Left renal cortex interstitium (tissue), 4 donors: Measurements from ENCODE around the gene DAPK3. TPM values are rescaled to one million over a fixed set of nuclear protein-coding genes. Genes with fewer than 3 reads are reported as not detected.
"Not testable (repeated sequence)": the region's sequence is repeated elsewhere in the genome, so short reads cannot be mapped to it uniquely, and the experiment has no call there.

Experiments used
- DNase-seq, 4 donors: peaks; one replicate each; pipeline ENCODE4 v3.0.0-alpha.2; 2013; ENCODE audit warnings: low read depth in 4 of 4, low spot score in 2 of 4, missing footprints in 1 of 4
- polyA plus RNA-seq, 4 donors: library from polyadenylated mRNA; unstranded; fragments of 120-200 nt; gene quantifications; one replicate each; pipeline ENCODE4 v1.2.1, GENCODE V29; 2013; ENCODE audit not compliant: insufficient read length in 4 of 4

The DAPK3 gene
- polyA plus RNA-seq, 4 donors = 34.4 to 52.3 (median 47.1) TPM

DNA sequence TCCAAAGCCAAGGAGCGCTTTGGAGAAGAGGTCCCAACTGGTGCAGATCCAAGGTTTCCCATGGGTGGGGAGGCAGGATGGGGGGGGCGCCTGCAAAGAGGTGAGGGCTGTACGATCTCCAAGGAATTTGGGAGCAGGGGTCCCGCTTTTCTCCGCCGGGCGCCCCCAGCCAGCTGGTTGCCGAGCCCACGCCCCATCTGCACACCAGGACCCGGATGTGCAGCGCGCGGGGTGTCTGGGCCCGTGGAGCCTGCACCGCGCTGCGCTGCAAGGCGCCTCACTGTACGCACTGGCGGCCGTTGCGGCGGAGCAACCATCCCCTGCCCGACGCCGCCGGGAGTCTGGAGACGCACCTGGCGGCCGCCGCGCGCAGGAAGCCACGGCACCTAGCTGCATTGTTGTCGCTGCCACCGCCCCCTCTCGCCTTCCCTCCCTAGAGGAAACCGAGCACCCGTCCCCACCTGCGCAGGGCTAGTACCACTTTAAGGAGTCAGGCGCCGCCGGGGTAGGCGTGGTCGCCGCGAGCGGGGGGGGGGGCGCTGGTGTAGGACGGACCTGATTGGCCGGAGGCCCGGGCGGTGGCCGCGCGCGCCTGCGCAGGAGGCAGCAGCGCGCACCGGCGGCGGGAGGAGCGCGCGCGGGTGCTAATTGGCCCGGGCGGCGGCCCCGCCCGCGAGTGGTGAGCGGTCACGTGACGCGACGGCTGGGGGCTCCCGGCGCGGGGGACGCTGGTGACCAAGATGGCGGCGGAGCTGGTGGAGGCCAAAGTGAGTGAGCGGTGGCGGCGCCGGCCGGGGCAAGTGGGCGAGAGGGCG lies 36.3 kb upstream of the DAPK3 start, which contains the start of gene PIAS4:
TSS of gene PIAS4 (plus strand) at position 716 of the 815 bp plus-strand sequence. CDS start at position 741, 25 bp downstream.
- peak in 3 of 4 donors; percentile 86 to 95 (median 93) for DNase-seq

DNA sequence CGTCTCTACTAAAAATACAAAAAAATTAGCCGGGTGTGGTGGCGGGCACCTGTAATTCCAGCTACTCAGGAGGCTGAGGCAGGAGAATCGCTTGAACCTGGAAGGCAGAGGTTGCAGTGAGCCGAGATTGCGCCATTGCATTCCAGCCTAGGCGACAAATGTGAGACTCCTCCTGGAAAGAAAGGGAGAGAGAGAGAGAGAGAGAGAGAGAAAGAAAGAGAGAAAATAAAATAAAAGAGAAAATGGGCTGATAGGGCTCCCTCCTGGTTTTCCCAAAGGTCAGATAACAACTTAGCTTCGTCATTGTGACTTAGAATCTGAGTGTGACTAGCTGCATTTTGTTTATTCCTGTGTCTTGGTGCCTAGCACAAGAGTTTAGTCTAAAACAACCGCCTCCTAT lies 34.5 kb upstream of the DAPK3 start:
- not testable (repeated sequence) for DNase-seq

DNA sequence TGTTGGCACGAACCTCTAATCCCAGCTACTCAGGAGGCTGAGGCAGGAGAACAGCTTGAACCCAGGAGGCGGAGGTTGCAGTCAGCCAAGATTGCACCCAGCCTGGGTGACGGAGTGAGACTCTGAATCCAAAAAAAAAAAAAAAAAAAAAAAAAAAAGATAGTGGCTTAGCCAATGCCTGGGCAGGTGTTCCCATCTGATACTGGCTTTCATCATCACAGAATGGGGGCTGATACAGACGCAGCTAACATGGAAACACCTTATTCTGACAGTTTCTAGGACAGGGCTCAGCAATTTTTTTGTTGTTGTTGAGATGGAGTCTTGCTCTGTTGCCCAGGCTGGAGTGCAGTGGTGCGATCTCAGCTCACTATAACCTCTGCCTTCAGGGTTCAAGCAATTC lies 29.9 kb upstream of the DAPK3 start:
- DNase-seq = not testable (repeated sequence)

DNA sequence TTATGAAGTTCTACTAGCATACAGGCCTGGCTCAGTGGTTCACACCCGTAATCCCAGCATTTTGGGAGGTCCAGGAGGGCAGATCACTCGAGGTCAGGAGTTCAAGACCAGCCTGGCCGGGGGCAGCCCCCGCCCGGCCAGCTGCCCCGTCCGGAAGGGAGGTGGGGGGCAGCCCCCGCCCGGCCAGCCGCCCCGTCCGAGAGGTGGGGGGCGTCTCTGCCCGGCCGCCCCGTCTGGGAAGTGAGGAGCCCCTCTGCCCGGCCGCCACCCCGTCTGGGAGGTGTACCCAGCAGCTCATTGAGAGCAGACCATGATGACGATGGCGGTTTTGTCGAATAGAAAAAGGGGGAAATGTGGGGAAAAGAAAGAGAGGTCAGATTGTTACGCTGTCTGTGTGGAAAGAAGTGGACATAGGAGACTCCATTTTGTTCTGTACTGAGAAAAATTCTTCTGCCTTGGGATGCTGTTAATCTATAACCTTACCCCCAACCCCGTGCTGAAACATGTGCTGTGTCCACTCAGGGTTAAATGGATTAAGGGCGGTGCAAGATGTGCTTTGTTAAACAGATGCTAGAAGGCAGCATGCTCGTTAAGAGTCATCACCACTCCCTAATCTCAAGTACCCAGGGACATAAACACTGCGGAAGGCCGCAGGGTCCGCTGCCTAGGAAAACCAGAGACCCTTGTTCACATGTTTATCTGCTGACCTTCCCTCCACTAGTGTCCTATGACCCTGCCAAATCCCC lies 27.9 kb upstream of the DAPK3 start:
- DNase-seq = not testable (repeated sequence)

DNA sequence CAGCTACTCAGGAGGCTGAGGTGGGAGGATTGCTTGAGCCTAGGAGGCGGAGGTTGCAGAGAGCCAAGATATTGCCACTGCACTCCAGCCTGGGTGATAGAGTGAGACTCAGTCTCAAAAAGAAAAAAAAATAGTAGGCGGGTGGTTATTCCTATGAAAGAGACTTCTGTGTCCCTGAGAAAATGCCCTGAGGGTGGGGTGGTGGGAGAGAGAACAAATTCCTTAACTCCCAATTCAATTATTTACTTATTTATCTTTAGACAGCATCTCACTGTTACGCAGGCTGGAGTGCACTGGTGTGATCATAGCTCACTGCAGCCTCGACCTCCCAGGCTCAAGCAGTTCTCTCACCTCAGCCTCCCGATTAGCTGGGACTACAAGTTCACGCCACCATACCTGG lies 24.7 kb upstream of the DAPK3 start:
- no peak for DNase-seq

DNA sequence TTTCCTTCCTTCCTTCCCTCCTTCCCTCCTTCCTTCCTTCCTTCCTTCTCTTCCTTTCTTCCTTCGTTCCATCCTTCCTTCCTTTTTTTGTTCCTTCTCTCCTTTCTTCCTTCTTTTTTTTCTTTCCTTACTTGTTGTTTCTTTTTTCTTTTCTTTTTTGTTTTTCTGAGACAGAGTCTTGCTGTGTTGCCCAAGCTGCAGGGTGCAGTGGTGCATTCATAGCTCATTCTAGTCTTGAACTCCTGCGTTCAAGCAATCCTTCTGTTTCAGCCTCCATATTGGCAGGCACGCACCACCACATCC lies 19.9 kb upstream of the DAPK3 start:
- DNase-seq = no peak

DNA sequence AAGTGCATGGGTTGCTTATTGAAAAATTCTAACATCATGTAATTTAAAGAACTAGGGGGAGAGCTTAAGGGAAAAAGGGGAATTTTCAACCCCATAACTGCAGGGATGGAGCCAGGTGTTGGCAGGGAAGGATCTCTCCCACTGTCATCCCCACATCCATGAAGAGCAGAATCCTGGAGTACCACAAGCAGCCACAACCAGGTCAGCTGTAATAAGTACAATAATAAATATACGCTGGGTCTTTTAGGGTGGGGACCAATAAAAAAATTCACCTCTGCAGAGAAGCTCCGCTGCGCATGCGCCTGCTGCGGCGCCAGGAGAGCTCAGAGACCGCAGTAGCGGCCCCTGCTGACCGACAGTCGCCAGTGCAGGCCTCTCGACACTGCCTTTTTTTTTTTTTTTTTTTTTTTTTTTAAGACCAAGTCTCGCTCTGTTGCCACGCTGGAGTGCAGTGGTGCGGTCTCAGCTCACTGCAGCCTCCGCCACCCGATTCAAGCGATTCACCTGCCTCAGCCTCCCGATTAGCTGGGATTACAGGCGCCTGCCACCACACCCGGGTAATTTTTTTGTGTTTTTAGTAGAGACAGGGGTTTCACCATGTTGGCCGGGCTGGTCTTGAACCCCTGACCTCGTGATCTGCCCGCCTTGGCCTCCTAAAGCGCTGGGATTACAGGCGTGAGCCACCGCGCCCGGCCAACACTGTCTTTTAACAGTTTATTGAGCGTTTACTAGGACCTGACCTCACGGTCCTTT lies 16.9 kb upstream of the DAPK3 start:
- DNase-seq = peak in 1 of 4 donors; percentile 74

DNA sequence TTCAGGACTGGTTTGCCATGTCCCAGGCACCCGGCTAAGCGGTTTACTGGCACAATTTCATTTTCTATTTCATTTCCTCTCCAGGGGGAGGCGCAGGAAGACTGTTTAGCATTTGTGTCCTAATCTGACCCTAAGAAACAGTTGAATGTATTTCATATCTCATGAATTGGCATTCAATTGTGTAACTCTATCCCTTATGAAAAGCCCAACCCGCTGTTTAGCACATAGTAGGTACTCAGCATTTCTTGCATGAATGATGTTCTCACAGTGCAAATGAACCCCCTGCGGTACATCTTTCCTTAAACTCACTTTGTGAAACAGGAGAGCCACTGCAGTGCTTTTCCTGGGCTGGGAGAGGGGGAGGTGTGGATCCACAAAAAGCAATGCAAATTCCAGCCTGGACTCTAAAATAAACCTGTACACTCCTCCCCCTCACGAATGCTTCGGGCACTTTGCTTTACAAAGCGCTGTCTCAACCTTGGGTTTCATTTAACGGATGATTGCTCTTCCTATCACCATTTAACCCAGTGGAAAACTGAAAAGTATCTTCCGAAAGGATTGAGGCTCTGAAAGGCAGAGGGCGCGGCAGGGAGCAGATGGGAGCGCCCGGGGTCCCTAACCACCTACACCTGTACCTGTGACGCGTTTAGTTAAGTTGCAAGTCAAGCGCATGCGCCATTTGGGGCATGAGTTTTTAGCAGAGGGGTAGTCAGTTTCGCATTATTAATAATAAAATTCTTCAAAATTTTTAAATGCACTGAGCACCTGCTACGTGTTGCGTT lies 15.6 kb upstream of the DAPK3 start:
- peak in 1 of 4 donors; percentile 72 for DNase-seq

DNA sequence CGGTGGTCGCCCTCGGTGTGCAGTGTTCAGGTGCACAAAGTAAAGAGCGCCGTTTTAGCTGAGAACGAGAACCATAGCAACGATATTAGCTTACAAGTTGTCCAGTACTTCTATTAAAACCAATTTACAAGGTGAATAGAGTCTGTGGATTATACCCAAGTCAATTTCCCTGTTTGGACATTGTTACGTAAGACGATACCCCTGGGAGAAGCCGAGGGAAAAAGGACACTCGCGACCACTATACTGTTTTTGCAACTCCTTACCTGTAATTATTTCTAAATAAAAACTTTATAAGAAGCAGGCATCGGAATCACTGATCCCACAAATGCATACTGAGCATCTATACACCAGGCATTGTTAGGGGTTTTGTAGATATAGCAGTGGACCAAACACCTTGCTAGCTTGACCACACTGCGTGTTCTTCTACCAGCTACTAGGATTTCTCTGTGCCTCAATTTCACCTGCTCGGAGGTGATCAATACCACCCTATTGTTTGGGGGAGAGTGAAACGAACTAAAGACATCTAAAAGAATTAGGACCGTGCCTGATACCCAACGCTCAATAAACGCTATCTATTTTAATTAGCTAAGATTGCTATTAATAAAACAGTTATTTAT lies 14.9 kb upstream of the DAPK3 start:
- no peak for DNase-seq

DNA sequence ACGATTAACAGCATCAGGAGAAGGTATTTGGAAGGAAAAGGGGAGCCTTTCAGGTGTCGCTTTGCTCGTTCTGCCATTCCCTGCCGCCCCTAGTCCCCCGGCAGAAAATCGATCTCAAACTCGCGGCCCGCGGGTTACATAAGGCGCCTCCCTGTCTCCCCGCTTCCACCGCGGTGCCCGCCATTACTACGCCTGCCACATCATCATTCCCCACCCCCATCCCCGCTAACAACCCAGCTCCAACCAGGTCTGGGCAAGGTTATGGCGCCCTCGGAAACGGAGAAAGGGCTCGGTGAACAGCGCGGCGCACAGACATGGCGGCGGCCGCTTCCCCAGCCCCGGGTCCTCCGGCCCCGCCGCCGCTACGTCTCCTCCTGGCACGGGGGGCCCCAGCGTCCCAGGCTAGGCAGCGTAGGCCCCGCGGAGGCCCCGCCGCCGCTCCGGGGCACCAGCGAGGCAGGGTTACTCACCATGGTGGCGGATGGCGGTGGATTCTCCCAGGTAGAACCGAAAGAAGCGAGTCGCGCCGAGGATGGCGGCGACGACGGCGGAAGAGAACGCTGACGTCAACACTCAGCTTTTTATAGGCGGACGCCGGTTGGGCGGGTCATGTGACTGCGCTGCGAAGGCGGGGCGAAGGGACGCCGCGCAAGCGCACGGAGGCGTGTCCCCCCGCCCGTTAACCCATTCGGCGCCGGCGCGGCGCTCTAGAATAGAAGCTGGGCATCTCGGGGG lies 14.2 kb upstream of the DAPK3 start, which contains the start of gene EEF2:
TSS of gene EEF2 (minus strand) at position 556 of the 735 bp plus-strand sequence. CDS start at position 473, 83 bp downstream.
- peak in 3 of 4 donors; percentile 85 to 86 (median 85) for DNase-seq

DNA sequence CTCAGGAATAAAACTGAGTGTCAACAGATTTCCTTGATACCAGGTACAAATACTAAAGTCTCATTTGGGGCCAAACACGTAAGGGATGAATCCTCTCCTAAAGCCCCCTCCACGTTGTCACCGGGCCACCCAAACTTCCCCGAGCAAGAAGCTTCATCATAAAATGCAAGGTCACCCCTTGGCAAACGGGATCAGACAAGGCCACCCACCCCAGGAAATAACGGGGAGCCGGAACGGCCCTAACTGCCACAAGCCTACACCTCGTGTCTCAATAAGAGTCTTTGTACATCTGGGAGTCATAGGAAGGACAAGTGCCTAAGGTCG lies 13.6 kb upstream of the DAPK3 start:
- no peak for DNase-seq

DNA sequence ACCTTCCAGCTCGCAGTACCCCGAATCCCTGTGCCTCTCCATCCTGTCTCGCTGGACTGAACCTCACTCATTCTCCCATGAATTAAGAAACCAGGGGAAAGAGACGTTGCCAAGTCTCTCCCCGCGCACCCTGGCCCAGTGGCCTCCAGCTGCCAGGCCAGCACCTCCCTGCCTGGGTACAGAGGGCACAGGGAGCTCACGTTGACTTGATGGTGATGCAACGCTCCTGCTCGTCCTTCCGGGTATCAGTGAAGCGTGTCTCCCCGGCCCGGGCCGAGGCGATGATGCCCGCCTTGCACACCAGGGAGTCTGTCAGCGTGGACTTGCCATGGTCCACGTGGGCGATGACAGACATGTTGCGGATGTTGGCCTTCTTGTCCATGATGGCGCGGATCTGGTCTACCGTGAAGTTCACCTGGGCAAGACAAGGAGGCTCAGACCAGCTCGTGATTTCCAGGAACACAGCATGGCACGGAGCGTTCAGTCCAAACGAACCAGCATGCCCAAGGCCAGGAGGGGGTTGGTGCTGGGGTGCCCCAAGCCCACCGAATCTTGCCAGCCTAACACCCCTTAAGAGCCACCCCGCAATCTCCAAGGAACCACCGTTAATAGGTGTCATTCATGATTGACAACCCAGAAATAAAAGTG lies 13.2 kb upstream of the DAPK3 start:
- DNase-seq = no peak

DNA sequence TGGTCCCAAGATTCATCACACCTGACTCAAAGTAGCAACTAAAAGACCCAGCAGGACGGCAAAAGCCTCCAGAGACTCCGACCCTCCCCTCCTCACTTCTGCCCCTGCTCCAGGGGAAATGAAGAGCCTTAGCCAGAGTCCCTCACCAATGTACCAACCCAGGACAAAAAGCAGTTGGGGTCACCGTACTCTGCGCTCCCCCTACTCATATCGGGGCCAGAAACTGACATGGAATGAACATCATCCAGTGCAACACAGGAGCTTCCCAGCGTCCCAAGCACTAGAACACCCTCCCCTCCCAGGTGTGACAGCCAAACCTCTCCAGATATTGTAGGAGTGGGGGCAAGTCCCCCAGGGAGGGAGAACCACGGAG lies 12.6 kb upstream of the DAPK3 start:
- no peak for DNase-seq

DNA sequence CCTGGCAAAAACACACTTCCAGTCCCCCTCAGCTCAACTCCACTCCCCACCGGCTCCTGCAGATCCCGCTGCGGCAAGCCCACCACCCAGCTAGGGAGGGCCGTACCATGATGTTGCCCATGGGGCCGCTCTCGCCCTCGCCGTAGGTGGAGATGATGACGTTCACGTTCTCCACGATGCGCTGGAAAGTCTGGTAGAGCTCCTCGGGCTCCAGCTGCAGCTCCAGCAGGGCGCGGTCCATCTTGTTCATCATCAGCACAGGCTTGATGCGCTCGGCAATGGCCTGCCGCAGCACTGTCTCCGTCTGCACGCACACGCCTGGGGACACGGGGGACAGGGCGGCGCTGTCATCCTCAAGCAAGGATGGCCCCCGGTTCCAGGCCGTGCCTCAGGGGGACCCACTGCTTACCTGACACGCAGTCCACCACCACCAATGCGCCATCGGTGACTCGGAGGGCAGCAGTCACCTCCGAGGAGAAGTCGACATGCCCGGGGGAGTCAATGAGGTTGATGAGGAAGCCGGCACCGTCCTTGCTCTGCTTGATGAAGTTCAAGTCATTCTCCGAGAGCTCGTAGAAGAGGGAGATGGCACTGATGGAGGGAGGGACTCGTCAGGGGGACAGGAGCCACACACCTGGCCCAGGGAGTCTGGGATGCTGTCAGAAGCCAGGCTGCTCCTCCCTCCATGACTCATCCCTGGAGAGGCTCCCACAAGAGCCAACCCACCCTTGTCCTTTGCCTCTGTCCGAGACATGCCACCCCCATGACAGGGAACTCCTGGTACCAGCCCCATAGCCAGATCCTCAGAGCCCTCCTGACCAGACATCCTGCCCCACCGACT lies 12.0 kb upstream of the DAPK3 start:
- DNase-seq = no peak

DNA sequence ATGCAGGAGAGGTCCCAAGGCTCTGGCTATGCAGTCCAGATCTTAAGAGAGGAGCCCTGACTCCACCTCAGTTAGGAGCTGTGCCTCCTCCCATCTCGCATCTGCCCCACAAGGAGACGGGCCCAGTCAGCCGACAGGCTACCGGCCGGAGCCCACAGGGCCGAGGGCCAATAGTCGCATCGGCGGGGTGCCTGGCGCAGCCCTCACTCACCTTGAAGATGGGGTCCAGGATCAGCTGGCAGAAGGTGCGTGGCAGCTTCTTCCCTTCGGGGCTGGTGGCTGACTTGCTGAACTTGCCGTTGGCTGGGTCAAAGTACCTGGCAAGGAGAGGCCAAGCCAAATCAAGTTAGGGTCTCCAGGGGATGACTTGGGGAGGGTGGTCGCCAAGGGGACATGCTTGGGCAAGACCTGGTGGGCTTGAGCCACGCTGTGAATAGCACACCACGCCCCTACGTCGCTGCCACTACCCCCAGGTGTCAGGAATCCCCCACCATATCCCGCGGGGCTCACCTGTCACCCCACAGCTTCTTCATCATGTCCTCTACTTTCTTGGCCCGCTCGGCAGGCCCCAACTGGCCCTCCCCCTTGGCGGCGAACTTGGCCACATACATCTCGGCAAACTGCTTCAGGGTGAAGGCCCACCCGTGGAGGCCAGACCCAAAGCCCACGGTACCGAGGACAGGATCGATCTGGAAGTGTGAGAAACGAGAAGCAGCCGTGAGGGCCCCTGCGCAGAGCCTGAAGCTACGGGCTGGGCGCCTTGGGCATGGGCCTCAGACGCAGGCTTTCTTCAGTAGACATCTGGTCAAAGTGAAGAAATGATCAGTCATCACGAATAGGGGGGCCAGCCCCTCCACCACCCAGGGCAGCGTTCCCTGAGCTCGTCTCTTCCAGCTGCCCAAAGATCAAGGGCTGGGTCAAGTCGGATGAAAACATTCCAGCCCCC lies 11.1 kb upstream of the DAPK3 start:
- DNase-seq = no peak

DNA sequence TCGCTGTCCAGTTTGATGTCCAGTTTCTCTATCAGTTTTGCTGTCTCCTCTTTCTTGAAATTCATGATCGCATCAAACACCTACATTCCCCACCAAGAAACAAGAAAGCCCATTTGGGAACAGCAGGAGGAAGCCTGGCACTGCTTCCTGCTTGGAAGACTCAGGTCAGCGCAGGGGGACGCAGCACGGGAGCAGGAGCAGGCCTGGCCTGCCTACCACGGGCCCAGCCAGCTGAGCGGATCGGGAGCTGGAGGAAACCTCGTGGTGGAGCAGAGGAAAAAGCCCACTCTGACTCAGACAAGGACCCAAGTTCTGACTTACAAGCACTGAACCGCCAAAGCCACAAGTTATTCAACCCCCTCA lies 10.5 kb upstream of the DAPK3 start:
- DNase-seq = no peak
